Measurements from ENCODE around the gene PHF3. TPM values are rescaled to one million over a fixed set of nuclear protein-coding genes. Genes with fewer than 3 reads are reported as not detected.

The PHF3 gene
- polyA plus RNA-seq (2013, experiment 1 of 2), result 33.4 TPM
- polyA plus RNA-seq (2013, experiment 2 of 2), result 34.1 TPM

- Histone ChIP-seq H3K9ac (ENCODE audit: low read length) (peak within 1 kb of the TSS; percentile 97), H2BK15ac (replicated peaks; ENCODE audit: low read depth) (no peak within 1 kb of the TSS), H2AK5ac (ENCODE audit: low read length) (no peak within 1 kb of the TSS), H3K79me1 (ENCODE audit: low read length) (no peaks in the 10 kb centered on the region), H2BK120ac (ENCODE audit: low read depth, low read length) (peak within 1 kb of the TSS; percentile 69), H3K79me2 (ENCODE audit: control insufficient read depth, insufficient read depth, low read length) (peaks cover 32% of the 10 kb centered on the region), H3K4me1 (ENCODE audit: control insufficient read depth, low read depth, low read length) (peaks cover 2% of the 10 kb centered on the region), H3K56ac (ENCODE audit: low read length) (peak within 1 kb of the TSS; percentile 96), H2BK5ac (ENCODE audit: low read length) (peak within 1 kb of the TSS; percentile 67), H3K4ac (ENCODE audit: low read depth, low read length) (peak within 1 kb of the TSS; percentile 95), H4K8ac (ENCODE audit: low read depth, low read length) (no peak within 1 kb of the TSS), H3K4me3 (ENCODE audit: low read length) (peak within 1 kb of the TSS; percentile 91), H3K18ac (ENCODE audit: low read length) (peak within 1 kb of the TSS; percentile 96), H4K5ac (ENCODE audit: low read length) (peak within 1 kb of the TSS; percentile 10), H3K4me2 (ENCODE audit: low read length) (peak within 1 kb of the TSS; percentile 78), H3K27me3 (ENCODE audit: insufficient read depth, low read length, poor library complexity) (no peaks in the 10 kb centered on the region), H3K27ac (ENCODE audit: low read depth, low read length) (peak within 1 kb of the TSS; percentile 81), H3K36me3 (ENCODE audit: control insufficient read depth, insufficient read depth, low read length) (no peaks in the 10 kb centered on the region), H3K23ac (ENCODE audit: low read length) (peak within 1 kb of the TSS; percentile 3)
- peak; percentile 94 for DNase-seq
- WGBS (ENCODE audit: extremely low coverage, insufficient coverage, low lambda C conversion rate), result no CpG with 5 or more reads among the region's 126 CpGs
These were observed at the start of gene PHF3 for GRCh38 chr6:63635588-63636517. Gene PHF3, plus strand, starts transcription at chr6:63635802. Its CDS starts 10,750 bp downstream, at chr6:63646552.

- Histone ChIP-seq H3K23ac (ENCODE audit: low read length) (no peak overlapping the region), H2AK5ac (ENCODE audit: low read length) (no peak overlapping the region), H3K18ac (ENCODE audit: low read length) (no peak overlapping the region), H3K4me3 (ENCODE audit: low read length) (no peak overlapping the region), H3K4me2 (ENCODE audit: low read length) (no peak overlapping the region), H3K36me3 (ENCODE audit: control insufficient read depth, insufficient read depth, low read length) (no peaks in the 10 kb centered on the region), H2BK15ac (replicated peaks; ENCODE audit: low read depth) (no peak overlapping the region), H3K27me3 (ENCODE audit: insufficient read depth, low read length, poor library complexity) (no peaks in the 10 kb centered on the region), H3K79me1 (ENCODE audit: low read length) (no peaks in the 10 kb centered on the region), H4K8ac (ENCODE audit: low read depth, low read length) (no peak overlapping the region), H3K79me2 (ENCODE audit: control insufficient read depth, insufficient read depth, low read length) (no peaks in the 10 kb centered on the region), H3K9ac (ENCODE audit: low read length) (no peak overlapping the region), H4K5ac (ENCODE audit: low read length) (no peak overlapping the region), H3K4ac (ENCODE audit: low read depth, low read length) (no peak overlapping the region), H3K27ac (ENCODE audit: low read depth, low read length) (no peak overlapping the region), H3K4me1 (ENCODE audit: control insufficient read depth, low read depth, low read length) (no peaks in the 10 kb centered on the region), H2BK120ac (ENCODE audit: low read depth, low read length) (no peak overlapping the region), H3K56ac (ENCODE audit: low read length) (no peak overlapping the region), H2BK5ac (ENCODE audit: low read length) (no peak overlapping the region)
- WGBS (ENCODE audit: extremely low coverage, insufficient coverage, low lambda C conversion rate), result no CpG with 5 or more reads among the region's 2 CpGs
- peak; percentile 6 for DNase-seq
These were observed 45.6 kb upstream of the PHF3 start for GRCh38 chr6:63589952-63590411.

GRCh38 chr6:63592886-63593285 is 42.7 kb upstream of the PHF3 start:
- H3K18ac ChIP-seq (ENCODE audit: low read length), result no peak overlapping the region
- no peak overlapping the region for H3K4ac ChIP-seq (ENCODE audit: low read depth, low read length)
- H3K56ac ChIP-seq (ENCODE audit: low read length), result no peak overlapping the region
- H3K79me1 ChIP-seq (ENCODE audit: low read length), result no peaks in the 10 kb centered on the region
- H3K36me3 ChIP-seq (ENCODE audit: control insufficient read depth, insufficient read depth, low read length), result no peaks in the 10 kb centered on the region
- DNase-seq, result no peak
- H2AK5ac ChIP-seq (ENCODE audit: low read length), result no peak overlapping the region
- no peak overlapping the region for H3K4me2 ChIP-seq (ENCODE audit: low read length)
- H4K8ac ChIP-seq (ENCODE audit: low read depth, low read length), result no peak overlapping the region
- no peaks in the 10 kb centered on the region for H3K79me2 ChIP-seq (ENCODE audit: control insufficient read depth, insufficient read depth, low read length)
- H4K5ac ChIP-seq (ENCODE audit: low read length), result no peak overlapping the region
- H3K4me3 ChIP-seq (ENCODE audit: low read length), result no peak overlapping the region
- no peak overlapping the region for H2BK120ac ChIP-seq (ENCODE audit: low read depth, low read length)
- H3K4me1 ChIP-seq (ENCODE audit: control insufficient read depth, low read depth, low read length), result no peaks in the 10 kb centered on the region
- no peak overlapping the region for H2BK5ac ChIP-seq (ENCODE audit: low read length)
- no peak overlapping the region for H3K23ac ChIP-seq (ENCODE audit: low read length)
- no CpG with 5 or more reads among the region's 7 CpGs for WGBS (ENCODE audit: extremely low coverage, insufficient coverage, low lambda C conversion rate)
- no peaks in the 10 kb centered on the region for H3K27me3 ChIP-seq (ENCODE audit: insufficient read depth, low read length, poor library complexity)
- H3K9ac ChIP-seq (ENCODE audit: low read length), result no peak overlapping the region
- no peak overlapping the region for H2BK15ac ChIP-seq (replicated peaks; ENCODE audit: low read depth)
- H3K27ac ChIP-seq (ENCODE audit: low read depth, low read length), result no peak overlapping the region

GRCh38 chr6:63597141-63598048 is 38.2 kb upstream of the PHF3 start:
- Histone ChIP-seq H3K79me1 (ENCODE audit: low read length) (no peaks in the 10 kb centered on the region), H3K79me2 (ENCODE audit: control insufficient read depth, insufficient read depth, low read length) (no peaks in the 10 kb centered on the region), H4K5ac (ENCODE audit: low read length) (no peak overlapping the region), H3K18ac (ENCODE audit: low read length) (no peak overlapping the region), H3K27ac (ENCODE audit: low read depth, low read length) (no peak overlapping the region), H3K23ac (ENCODE audit: low read length) (no peak overlapping the region), H3K4me3 (ENCODE audit: low read length) (no peak overlapping the region), H3K4ac (ENCODE audit: low read depth, low read length) (no peak overlapping the region), H4K8ac (ENCODE audit: low read depth, low read length) (no peak overlapping the region), H3K27me3 (ENCODE audit: insufficient read depth, low read length, poor library complexity) (no peaks in the 10 kb centered on the region), H3K4me2 (ENCODE audit: low read length) (peak overlapping the region; percentile 94), H3K4me1 (ENCODE audit: control insufficient read depth, low read depth, low read length) (no peaks in the 10 kb centered on the region), H3K56ac (ENCODE audit: low read length) (peak overlapping the region; percentile 26), H3K9ac (ENCODE audit: low read length) (peak overlapping the region; percentile 5), H2BK120ac (ENCODE audit: low read depth, low read length) (no peak overlapping the region), H2BK15ac (replicated peaks; ENCODE audit: low read depth) (no peak overlapping the region), H2AK5ac (ENCODE audit: low read length) (no peak overlapping the region), H2BK5ac (ENCODE audit: low read length) (no peak overlapping the region), H3K36me3 (ENCODE audit: control insufficient read depth, insufficient read depth, low read length) (no peaks in the 10 kb centered on the region)
- no CpG with 5 or more reads among the region's 6 CpGs for WGBS (ENCODE audit: extremely low coverage, insufficient coverage, low lambda C conversion rate)
- DNase-seq, result no peak

- Histone ChIP-seq H2BK15ac (replicated peaks; ENCODE audit: low read depth) (no peak overlapping the region), H2BK5ac (ENCODE audit: low read length) (no peak overlapping the region), H3K79me2 (ENCODE audit: control insufficient read depth, insufficient read depth, low read length) (no peaks in the 10 kb centered on the region), H3K27me3 (ENCODE audit: insufficient read depth, low read length, poor library complexity) (no peaks in the 10 kb centered on the region), H3K4me2 (ENCODE audit: low read length) (peak overlapping the region; percentile 94), H2BK120ac (ENCODE audit: low read depth, low read length) (no peak overlapping the region), H2AK5ac (ENCODE audit: low read length) (no peak overlapping the region), H3K4ac (ENCODE audit: low read depth, low read length) (no peak overlapping the region), H3K18ac (ENCODE audit: low read length) (no peak overlapping the region), H3K56ac (ENCODE audit: low read length) (peak overlapping the region; percentile 83), H3K4me1 (ENCODE audit: control insufficient read depth, low read depth, low read length) (no peaks in the 10 kb centered on the region), H4K8ac (ENCODE audit: low read depth, low read length) (no peak overlapping the region), H3K9ac (ENCODE audit: low read length) (peak overlapping the region; percentile 72), H3K23ac (ENCODE audit: low read length) (no peak overlapping the region), H4K5ac (ENCODE audit: low read length) (no peak overlapping the region), H3K4me3 (ENCODE audit: low read length) (peak overlapping the region; percentile 53), H3K79me1 (ENCODE audit: low read length) (no peaks in the 10 kb centered on the region), H3K27ac (ENCODE audit: low read depth, low read length) (no peak overlapping the region), H3K36me3 (ENCODE audit: control insufficient read depth, insufficient read depth, low read length) (no peaks in the 10 kb centered on the region)
- WGBS (ENCODE audit: extremely low coverage, insufficient coverage, low lambda C conversion rate), result no CpG with 5 or more reads among the region's 23 CpGs
- peak; percentile 88 for DNase-seq
These were observed 37.3 kb upstream of the PHF3 start for GRCh38 chr6:63598049-63599036.
